Putamen (tissue), 1 donor: ENCODE results near the gene GREB1L.

Experiments
- DNase-seq: peaks from one replicate; pipeline ENCODE4 v3.0.0-alpha.2; 2016; ENCODE audit warnings: low spot score

The GREB1L gene

DNA sequence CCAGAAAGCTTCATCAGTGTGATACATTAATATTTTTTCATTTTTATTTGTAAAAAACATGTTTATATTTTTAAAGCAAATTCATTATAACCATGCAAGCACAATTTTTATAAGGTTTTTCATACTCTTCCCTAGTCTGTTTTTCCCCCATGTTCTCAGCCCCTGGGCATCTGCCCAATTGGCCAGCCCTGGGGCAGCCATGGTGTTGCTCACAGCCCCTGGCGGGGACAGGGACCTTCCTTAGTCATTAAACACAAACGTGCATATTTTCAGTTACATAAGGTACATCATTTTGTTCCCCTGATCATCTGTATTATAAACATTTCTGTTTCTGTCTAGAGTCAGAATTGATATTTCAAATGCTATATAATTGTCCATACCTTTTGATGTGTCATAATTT lies 208.5 kb downstream of the GREB1L start:
- DNase-seq = no peak

GRCh38 chr18:21450913-21451312 lies 208.9 kb downstream of the GREB1L start:
- no peak for DNase-seq

- no peak for DNase-seq
Observed at GRCh38 chr18:21451851-21452250, 209.8 kb downstream of the GREB1L start.

DNA sequence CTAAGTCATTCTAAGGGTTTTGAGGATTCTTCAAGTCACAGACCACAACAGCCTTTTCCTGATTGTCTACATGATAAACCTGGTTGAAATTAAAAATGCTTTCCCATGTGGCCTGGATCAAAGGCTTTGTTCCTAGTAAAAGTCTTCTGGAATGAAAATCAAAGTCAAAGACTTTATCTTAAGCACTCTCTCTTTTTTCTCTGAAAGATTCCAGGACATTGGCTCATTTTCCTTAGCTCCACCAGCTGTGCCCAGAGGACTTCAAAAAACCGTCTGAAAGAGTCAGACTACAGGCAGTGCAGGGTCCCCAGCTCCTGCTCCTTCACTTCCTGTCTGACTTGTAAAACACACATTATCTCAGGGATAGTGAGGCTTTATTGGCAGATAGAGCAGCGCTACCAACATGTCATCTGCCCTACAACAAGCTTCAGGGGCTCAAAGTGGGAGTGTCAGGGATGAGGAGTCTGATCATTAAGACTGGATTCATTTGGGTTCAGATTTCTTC lies 210.3 kb downstream of the GREB1L start:
- no peak for DNase-seq

GRCh38 chr18:21452796-21453510 lies 210.9 kb downstream of the GREB1L start:
- DNase-seq = no peak

DNA sequence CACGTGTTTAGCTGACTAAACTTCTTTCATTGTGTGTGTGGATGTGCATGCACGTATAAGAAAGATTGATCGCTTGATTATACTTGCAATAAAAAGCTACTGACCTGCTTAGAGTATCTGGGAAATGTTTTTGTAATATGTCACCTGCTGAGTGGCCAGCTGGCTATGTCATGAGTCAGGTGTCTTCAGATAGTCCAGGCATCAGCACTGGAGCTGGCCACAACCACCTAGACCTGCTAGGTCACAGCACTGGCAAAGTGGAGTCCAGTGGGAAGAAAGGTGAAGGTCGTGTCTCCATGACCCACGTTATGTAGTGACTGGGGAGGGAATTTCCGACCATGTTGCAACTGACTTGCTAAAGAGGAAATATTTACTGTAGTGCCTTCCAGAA lies 211.5 kb downstream of the GREB1L start:
- DNase-seq = no peak

GRCh38 chr18:21454725-21455124 lies 212.7 kb downstream of the GREB1L start:
- no peak for DNase-seq

DNA sequence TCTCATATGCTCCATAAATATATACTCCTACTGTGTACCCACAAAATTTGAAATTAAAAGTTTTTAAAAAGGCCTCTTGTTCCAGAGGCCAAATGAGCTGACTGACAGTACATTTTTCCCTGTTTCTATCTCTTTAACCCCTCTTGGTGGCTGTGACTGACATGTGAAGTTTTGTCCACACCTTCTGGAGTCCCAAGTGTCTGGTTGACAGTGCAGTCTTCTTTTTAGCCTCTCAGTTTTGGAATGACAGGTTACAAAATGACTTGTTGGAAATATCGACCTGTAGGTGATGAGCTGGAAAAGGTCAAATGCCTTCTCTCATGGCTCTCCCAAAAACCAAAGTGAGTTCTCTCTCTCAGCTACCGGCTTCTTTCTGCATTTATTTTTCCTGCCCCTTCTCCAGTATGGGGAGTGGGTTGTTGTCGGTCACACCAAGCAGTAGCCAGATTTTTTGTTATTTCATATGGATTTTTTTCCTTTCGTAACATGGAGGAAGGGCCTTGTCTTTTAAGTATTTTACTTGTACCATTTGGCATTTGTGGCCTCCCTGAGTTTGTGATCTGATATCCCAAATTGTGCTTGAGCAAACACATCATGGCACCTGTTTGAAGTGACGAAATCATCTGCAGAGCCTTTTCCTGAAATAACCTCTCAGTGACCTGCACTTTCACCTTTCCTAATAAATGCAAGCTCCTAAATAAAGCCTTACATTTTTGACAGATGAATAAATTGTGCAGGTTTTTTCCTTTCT lies 214.6 kb downstream of the GREB1L start:
- DNase-seq = no peak

DNA sequence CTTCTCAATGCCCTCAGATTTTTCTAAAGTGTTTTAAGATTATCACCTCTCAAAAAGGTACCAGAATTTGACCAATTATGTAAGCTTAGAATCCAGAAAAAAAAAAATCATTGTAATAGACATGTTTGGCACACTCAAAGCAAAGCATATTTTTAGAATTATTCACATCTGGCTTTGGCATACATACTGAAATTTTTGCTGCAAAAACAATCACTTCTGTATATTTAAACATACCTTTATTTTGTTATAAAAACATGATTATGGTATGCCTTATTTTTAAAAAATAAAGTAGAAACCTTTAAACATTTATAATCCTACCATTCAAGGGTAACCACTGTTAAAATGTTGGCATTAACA lies 215.1 kb downstream of the GREB1L start:
- DNase-seq = no peak

- no peak for DNase-seq
Observed at GRCh38 chr18:21458310-21458709, 216.3 kb downstream of the GREB1L start.

GRCh38 chr18:21458788-21459187 lies 216.8 kb downstream of the GREB1L start:
- no peak for DNase-seq

GRCh38 chr18:21459706-21460286 lies 217.8 kb downstream of the GREB1L start:
- no peak for DNase-seq

DNA sequence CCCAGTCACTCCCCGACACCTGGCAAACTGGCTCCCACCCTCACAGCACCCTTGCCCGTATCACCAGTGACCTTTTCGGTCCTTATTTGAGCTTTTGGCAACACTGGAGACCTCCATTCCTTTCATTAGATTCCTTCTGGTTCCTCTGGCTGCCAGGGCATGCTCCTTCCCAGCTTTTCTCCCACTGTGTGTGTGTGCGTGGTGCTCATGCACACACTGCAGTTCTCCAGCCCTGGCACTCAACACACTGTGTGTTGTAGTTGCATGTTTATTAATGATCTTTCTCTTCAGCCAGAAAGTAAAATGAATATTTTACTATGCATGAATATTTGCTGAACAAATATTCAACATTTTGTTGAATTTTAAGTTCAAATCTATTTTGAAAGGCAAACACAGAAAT lies 219.4 kb downstream of the GREB1L start:
- no peak for DNase-seq

DNA sequence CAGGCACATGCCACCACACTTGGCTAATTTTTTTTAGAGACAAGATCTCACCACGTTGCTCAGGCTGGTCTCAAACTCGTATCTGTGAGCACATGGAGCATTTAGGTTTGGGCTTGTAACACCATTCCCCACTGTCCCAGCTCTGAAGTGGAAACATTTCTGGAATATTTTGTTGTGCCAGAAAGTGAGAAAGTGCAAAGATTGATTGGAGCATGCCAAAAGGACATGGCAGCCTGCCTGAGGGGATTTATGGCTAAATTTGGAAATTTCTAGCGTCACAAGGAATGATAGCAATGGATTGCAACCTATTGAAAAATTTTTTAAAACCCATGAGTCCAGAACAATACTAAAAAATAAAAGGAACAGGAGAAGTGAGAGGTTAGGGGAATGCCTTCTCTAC lies 221.7 kb downstream of the GREB1L start:
- DNase-seq = no peak

DNA sequence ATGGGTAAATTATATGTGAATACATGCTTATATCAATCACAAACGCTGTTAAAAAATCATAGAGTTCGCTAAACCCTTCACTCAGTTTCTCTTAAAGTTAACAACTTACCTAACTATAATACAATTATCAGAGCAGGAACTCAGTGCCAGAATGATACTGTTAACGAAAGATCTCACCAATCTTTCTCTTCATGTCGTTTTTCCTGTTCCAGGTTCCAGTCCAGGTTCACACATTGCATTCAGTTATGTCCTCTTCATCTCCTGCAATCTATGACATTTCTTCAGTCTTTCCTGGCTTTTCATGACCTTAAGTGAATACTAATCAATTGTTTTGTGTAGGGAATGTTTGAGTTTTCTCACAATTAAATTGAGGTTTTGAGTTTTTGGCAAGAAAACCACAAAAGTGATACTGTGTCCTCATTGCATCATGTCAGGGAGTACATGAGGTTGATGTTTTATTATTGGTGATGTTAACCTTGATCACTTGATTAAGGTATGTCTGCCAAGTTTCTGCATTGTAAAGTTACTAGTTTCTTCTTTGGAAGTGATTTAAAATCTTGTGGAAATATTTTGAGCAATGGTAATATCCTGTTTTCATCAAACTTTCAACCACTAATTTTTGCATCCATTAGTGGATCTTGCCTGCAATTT lies 226.6 kb downstream of the GREB1L start:
- no peak for DNase-seq

GRCh38 chr18:21472741-21473140 lies 230.7 kb downstream of the GREB1L start:
- DNase-seq = no peak

- no peak for DNase-seq
Observed at GRCh38 chr18:21474621-21475020, 232.6 kb downstream of the GREB1L start.

- DNase-seq = no peak
Observed at GRCh38 chr18:21479721-21480120, 237.7 kb downstream of the GREB1L start.

GRCh38 chr18:21481739-21482138 lies 239.7 kb downstream of the GREB1L start:
- DNase-seq = no peak

- DNase-seq = no peak
Observed at GRCh38 chr18:21483051-21483450, 241.0 kb downstream of the GREB1L start.

DNA sequence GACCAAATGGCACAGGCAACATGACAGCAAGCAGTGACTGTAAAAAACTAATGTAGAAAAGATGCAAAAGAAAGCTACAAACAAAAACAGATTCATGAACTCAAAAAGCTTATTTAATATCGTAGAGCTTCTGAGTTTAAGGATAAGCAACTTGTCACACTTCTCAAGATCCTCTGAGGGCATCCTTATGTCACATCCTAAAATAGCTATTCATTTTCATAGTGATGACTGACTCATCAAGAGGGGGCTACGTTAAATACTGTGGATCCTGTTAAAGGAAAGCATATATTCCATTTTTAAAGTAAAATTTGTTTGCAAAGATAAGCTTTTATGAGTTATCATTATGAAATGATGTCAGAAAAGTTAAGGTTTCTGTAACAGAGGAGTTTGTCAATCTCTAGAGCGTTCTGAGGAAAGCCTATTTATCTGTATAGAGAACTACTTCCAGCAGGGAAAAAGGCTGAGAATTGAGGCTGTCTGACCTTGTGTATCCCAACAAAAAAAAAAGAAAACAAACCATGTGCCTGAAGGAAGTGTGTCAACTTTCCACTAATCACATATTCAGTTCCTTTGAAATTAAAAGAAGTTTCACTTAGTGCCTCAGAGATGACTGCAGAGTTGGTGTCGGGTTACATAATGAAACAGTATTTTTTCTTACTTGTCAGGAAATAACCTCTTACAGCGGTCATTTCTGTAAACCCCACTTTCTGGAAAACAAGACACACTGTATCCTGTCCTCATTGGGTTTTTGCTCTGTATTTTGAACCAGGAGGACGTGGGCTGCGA lies 243.0 kb downstream of the GREB1L start:
- DNase-seq = peak; percentile 63

- DNase-seq = no peak
Observed at GRCh38 chr18:21486905-21487437, 244.9 kb downstream of the GREB1L start.
